ENCODE data around the gene UBE4B.
"Not testable (repeated sequence)": the region's sequence is repeated elsewhere in the genome, so short reads cannot be mapped to it uniquely, and the experiment has no call there.

Gene UBE4B

GRCh38 chr1:10210841-10211804, 178.4 kb downstream of the UBE4B start:
- peak; percentile 88 for DNase-seq (ENCODE audit: low read depth)

- no peak for DNase-seq (ENCODE audit: low read depth)
Observed at GRCh38 chr1:10211805-10212410, 179.2 kb downstream of the UBE4B start.

DNA sequence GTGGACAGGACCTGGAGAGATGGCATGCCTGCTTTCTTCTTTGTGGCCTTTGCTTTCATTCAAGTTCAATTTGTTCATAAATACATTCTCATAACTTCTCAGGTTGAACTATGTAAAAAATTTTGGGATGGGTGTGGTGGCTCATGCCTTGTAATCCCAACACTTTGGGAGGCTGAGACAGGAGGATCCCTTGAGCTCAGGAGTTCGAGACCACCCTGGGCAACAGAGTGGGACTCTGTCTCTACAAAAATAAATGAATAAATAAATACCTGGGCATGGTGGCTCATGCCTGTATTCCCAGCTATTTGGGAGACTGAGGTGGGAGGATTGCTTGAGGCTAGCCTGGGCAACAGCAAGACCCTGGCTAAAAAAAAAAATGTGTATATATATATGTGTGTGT, 179.7 kb downstream of the UBE4B start:
- no peak for DNase-seq (ENCODE audit: low read depth)

DNA sequence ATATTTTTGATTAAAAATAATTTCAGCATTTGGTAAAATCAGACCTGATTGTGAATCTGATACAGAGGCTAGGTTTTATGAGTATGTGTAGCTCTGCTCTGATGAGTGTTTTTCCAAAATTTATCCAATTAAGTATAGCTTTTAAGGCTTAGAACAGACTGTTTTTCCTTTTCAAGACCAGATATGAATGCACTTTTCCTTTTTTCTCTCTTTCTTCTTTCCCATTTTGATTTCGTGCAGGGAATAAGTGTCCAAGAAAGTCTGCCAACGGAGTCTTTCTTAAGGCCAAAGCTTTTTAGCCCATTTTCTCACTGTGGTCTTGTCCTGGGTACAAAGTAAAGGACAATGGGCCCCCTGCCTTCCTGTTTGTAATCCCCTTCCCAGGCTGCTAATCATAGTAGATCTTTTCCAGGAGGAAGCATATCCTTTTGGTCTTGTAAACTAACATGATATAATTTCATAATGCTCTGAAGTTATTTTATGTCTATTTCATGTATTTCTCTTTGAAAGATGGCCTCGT, 180.5 kb downstream of the UBE4B start:
- DNase-seq (ENCODE audit: low read depth) = no peak

- DNase-seq (ENCODE audit: low read depth) = no peak
Observed at GRCh38 chr1:10216090-10216749, 183.5 kb downstream of the UBE4B start.

DNA sequence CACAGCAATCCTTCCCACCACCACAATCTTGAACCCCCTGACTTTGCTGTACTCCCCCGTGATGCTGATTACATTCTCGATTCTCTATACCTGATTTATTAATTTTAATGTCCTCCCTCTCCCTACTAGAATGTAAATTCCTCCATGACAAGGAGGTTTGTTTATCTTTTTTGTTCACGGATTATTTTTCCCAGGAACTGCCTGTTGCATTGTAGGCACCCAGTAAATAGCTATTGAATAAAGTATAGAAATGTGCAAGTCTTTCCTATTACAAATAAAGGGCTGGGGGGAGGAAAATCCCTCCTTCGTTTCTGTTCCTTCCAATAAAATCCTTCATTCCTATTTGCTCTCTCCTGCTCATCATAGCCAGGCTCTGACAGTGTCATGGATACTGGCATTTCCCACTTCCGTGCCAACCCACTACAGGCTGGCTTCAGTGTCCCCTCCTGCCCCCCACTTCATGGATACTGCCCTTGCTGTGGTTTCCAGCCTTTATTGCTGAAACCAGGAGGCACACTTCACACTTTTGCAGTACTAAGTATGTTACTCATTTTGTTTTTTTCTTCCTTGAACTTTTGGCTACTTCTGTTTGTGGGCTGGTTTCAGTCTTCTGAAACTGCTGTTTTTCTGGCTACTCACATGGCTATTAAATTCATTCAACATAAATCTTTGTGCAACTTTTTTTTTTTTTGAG, 185.1 kb downstream of the UBE4B start:
- no peak for DNase-seq (ENCODE audit: low read depth)

DNA sequence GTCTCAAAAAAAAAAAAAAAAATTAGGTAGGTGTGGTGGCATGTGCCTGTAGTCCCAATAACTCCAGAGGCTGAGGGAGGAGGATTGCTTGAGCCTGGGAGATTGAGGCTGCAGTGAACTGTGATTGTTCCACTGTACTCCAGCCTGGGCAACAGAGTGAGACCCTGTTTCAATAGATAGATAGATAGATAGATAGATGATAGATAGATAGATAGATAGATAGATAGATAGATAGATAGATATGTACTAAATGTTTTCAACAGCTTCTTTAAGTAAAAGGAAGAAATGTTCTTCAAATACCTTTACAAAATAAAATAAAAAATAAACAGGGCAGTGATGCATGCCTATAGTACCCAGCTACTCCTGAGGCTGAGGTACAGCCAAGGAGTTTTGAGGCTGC, 187.4 kb downstream of the UBE4B start:
- no peak for DNase-seq (ENCODE audit: low read depth)

DNA sequence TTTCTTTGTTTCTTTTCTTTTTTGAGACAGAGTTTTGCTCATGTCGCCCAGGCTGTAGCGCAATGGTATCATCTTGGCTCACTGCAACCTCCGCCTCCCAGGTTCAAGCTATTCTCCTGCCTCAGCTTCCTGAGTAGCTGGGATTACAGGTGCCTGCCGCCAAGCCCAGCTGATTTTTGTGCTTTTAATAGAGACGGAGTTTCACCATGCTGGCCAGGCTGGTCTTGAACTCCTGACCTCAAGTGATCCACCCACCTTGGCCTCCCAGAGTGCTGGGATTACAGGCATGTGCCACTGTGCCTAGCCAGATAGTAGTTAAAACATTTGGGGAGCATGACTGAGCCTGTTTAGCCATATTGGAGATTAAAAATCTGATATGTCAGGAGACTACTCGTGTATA, 187.9 kb downstream of the UBE4B start:
- DNase-seq (ENCODE audit: low read depth) = not testable (repeated sequence)

- DNase-seq (ENCODE audit: low read depth) = no peak
Observed at GRCh38 chr1:10225573-10225972, 192.8 kb downstream of the UBE4B start.

DNA sequence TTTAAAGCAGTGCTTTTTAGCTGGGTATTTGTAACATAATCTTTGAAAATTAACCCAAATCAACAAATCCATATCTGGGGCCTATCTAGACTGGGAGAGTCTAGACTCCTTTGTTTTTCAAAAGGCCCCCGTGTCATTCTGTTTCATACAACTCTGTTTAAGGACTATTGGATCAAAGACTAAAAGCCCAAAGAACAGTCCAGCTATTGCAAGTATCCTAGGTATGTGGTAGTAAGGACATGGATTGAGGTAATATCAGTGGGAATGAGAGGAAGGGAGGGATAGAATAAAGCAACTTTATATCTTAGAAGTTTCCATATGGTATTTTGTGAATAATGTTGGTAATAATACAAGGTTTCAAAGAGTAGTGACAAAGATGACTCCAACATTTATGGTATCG, 195.8 kb downstream of the UBE4B start:
- DNase-seq (ENCODE audit: low read depth) = no peak

GRCh38 chr1:10229903-10230302, 197.1 kb downstream of the UBE4B start:
- no peak for DNase-seq (ENCODE audit: low read depth)

Data from HS-5 (cell line).